ENCODE measurements around the gene SLC8A2.

SLC8A2 gene

DNA sequence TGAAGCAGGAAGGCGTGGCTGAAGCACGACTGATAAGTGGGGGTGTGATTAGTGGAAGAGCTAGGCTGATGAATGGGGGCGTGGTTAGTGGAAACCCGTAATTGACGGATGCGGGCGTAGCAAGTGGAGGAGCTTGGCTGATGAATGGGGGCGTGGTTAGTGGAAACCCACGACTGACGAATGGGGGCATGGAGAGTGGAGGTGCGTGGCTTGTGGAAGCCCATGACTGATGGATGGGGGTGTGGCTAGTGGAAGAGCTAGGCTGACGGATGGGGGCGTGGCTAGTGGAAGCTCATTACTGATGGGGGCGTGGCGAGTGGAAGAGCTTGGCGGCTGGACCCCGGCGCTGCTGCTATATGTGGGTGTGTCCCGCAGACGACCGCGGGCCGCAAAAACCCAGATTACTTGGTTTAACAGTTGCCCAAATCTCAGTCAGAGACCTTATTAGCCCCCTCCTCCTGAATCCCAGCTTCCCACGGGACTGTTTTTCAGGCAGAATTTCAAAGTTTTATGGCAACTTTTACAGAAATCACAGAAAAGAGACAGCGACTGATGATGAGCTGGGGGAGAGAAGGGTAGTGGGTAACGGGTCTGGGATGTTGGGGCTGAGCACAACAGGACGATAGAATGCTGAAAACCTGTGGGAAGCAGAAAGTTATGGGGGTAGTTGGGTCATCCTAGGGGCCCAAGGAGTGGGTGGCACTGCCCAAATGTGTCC lies 43.4 kb downstream of the SLC8A2 start:
- no peak overlapping the region for H3K4me3 Mint-ChIP-seq
- H3K27ac Mint-ChIP-seq = peak overlapping the region; percentile 27
- H3K36me3 Mint-ChIP-seq (ENCODE audit: low read depth) = no peaks in the 10 kb centered on the region
- H3K4me1 Mint-ChIP-seq (ENCODE audit: low read depth) = peaks cover 12% of the 10 kb centered on the region
- H3K27me3 Mint-ChIP-seq (ENCODE audit: low read depth) = peaks cover 33% of the 10 kb centered on the region
- DNase-seq (ENCODE audit: low spot score) = peak; percentile 82
- no peaks in the 10 kb centered on the region for H3K9me3 Mint-ChIP-seq

DNA sequence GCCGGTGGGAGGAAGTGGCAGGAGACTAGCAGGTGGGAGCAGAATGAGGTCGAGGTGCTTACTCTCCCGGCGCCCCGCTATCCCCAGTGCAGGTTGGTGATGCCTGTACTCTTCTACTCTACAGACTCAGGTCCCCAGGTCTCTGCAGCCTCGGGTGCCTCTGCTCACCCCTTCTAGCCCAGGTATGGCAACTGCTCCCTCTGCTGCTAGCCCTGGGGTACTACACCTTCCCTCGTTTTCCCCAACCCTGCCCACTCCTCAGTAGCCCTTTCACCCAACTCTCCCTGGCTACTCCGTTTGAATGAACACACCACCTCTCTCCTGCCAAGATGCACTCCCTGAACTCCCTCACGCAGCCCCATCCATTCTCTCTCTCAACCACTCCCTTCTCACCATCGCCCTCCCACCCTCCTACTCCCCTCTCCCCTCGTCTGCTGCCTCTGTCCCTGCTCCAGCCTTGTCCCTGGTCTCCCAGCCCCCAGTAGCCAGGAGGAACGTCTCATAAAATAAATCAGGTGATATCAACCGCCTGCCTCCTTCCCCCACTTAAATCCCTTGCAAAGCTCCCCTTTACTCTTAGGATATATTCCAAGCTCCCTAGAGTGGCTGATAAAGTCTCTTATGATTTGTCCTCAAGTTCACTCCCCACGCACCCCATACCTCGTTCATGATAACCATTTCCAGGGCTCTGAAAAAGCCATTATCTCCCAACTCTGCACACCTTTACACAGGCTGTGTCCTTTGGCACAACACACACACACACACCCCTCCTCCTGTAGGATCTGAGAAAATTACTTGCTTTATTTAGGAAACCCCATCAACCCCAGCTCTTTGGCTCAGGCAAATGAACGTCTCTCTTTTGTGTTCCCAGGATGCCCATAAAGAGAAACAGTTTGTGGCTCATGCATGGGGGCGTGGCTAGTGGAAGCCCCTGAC lies 44.2 kb downstream of the SLC8A2 start:
- Mint-ChIP-seq H3K27me3 (ENCODE audit: low read depth) (peaks cover 41% of the 10 kb centered on the region), H3K4me1 (ENCODE audit: low read depth) (peaks cover 8% of the 10 kb centered on the region), H3K4me3 (no peak overlapping the region), H3K36me3 (ENCODE audit: low read depth) (no peaks in the 10 kb centered on the region), H3K9me3 (no peaks in the 10 kb centered on the region), H3K27ac (peak overlapping the region; percentile 32)
- DNase-seq (ENCODE audit: low spot score) = peak; percentile 56

DNA sequence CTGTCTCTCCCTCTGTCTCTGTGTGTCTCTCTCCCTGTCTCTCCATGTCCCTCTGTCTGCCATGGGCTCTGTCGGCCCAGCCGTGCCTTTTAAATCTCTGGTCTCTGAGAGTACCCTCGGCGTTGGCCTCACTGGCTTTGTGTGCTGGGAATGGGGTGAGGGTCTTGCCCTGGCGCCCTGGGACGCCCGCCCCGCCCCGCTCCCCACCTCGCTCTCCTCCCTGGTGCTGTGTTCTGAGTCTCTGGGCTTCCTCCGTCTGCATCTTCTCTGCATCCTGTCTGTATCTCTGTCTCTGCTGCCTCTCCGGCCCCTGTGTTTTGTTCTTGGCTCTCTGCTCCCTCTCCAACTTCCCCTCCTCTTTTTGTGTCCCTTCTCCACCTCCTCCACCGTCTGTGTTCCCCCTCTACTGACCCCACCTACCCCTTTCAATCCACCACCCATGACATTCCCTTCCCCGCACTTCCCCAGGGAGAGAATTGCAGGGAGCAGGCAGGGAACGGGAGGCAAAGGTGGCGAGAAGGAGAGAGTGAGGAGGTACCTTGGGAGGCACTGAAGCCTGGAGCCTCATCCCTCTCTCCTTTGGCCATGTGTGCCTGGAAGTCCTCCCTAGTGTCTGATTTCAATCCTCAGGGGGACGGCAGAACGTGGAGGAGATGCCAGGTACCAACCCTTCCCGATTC lies 48.4 kb downstream of the SLC8A2 start:
- peaks cover 6% of the 10 kb centered on the region for H3K4me1 Mint-ChIP-seq (ENCODE audit: low read depth)
- no peaks in the 10 kb centered on the region for H3K36me3 Mint-ChIP-seq (ENCODE audit: low read depth)
- no peak overlapping the region for H3K27ac Mint-ChIP-seq
- H3K9me3 Mint-ChIP-seq = no peaks in the 10 kb centered on the region
- H3K4me3 Mint-ChIP-seq = no peak overlapping the region
- DNase-seq (ENCODE audit: low spot score) = no peak
- H3K27me3 Mint-ChIP-seq (ENCODE audit: low read depth) = peaks cover 65% of the 10 kb centered on the region

DNA sequence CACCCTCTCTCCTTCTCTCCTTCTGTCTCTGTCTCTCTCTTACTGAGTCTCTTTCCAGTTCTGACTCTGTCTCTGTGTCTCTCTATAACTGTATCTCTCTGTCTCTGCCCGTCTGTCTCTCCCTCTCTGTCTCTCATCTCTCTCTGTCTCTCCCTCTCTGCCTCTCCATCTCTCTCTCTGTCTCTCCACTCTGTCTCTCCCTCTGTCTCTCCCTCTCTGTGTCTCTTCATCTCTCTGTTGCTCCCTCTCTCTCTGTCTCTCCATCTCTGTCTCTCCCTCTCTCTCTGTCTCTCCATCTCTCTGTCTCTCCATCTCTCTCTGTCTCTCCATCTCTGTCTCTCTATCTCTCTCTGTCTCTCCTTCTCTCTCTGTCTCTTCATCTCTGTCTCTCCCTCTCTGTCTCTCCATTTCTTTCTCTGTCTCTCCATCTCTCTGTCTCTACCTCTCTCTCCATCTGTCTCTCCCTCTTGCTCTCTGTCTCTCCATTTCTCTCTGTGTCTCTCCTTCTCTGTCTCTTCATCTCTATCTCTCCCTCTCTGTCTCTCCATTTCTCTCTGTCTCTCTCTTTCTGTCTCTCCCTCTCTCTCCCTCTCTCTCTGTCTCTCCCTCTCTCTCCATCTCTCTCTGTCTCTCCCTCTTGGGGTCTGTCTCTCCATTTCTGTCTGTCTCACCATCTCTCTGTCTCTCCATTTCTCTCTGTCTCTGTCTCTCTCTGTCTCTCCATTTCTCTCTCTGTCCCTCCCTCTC lies 49.1 kb downstream of the SLC8A2 start:
- Mint-ChIP-seq H3K27ac (no peak overlapping the region), H3K9me3 (no peaks in the 10 kb centered on the region), H3K4me3 (no peak overlapping the region), H3K4me1 (ENCODE audit: low read depth) (peaks cover 11% of the 10 kb centered on the region), H3K27me3 (ENCODE audit: low read depth) (peaks cover 72% of the 10 kb centered on the region), H3K36me3 (ENCODE audit: low read depth) (no peaks in the 10 kb centered on the region)
- DNase-seq (ENCODE audit: low spot score) = no peak

DNA sequence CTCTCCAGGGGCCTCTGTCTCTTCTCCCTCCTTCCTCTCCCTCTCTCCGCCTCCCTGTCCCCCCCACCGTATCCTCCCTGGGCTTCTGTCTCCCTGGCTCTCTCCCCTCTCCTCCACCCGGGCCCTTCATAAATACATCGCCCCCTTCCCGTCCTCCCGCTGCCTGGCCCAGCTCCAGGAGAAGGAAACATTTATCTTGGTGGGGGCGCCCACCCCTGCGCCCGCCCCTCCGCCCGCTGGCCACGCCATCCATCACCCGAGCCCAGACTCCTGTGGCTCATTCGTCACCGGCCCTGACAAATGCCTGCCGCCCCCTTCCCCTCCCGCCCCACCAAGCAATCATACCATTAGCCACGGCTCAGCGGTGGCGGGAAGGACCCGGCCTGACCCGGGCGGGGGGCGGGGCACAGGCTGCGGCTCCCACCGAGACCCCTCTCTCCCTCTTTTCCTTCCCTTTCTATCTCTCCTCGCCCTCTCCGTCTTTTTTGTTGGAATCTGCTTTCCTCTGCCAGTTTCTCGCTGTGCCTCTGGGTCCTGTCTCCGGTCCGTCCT lies 49.8 kb downstream of the SLC8A2 start:
- H3K9me3 Mint-ChIP-seq = no peaks in the 10 kb centered on the region
- peaks cover 13% of the 10 kb centered on the region for H3K4me1 Mint-ChIP-seq (ENCODE audit: low read depth)
- no peak overlapping the region for H3K27ac Mint-ChIP-seq
- H3K4me3 Mint-ChIP-seq = no peak overlapping the region
- no peaks in the 10 kb centered on the region for H3K36me3 Mint-ChIP-seq (ENCODE audit: low read depth)
- DNase-seq (ENCODE audit: low spot score) = no peak
- peaks cover 79% of the 10 kb centered on the region for H3K27me3 Mint-ChIP-seq (ENCODE audit: low read depth)

DNA sequence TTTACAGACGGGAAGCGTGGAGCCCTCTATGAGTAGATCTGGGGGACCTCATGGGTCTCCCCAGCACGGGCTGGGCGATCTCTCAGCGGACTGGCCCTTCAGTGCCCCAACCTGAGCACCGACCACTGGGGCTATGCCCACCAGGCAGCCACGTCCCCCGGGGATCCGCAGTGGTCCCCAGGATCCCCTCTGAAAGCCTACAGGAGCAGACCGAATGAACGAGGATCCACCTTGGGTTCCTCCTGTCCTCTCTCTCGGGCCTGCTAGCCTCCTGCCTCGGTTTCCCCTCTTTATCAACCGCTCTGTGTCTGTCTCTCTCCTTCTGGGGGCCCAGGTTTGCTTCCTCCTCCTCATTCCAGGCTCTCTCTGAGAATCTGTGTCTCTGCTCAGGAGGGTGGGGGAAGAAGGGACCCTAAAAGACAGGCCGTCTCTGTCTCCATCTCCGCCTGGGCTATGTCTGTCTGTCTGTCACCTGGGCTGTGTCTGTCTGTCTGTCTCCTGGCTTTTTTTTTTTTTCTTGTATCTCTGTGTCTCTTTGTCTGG lies 50.4 kb downstream of the SLC8A2 start:
- Mint-ChIP-seq H3K4me3 (no peak overlapping the region), H3K4me1 (ENCODE audit: low read depth) (peaks cover 16% of the 10 kb centered on the region), H3K36me3 (ENCODE audit: low read depth) (no peaks in the 10 kb centered on the region), H3K27ac (no peak overlapping the region), H3K9me3 (no peaks in the 10 kb centered on the region), H3K27me3 (ENCODE audit: low read depth) (peaks cover 80% of the 10 kb centered on the region)
- no peak for DNase-seq (ENCODE audit: low spot score)

DNA sequence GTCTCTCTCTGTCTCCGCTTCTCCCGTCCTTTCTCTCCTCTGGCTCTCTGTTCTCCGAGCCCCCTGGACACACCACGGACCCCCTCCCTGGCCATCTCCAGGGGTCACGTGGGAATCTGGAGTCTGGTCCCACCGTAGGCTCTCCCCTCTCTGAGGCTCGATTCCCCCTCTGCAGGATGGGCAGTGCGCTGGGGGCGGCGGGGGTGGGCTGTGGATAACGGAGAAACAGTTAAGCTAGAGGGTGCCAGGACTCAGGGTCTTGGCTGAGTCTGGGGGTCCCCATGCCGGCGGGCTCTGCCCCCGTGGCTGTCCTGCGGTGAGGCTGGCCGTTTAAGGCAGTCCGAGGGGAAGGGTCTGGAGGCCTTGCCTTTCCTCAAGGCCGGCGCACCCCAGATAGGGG lies 51.9 kb downstream of the SLC8A2 start:
- Mint-ChIP-seq H3K4me1 (ENCODE audit: low read depth) (peaks cover 16% of the 10 kb centered on the region), H3K4me3 (no peak overlapping the region), H3K27me3 (ENCODE audit: low read depth) (peaks cover 82% of the 10 kb centered on the region), H3K36me3 (ENCODE audit: low read depth) (no peaks in the 10 kb centered on the region), H3K9me3 (no peaks in the 10 kb centered on the region), H3K27ac (no peak overlapping the region)
- DNase-seq (ENCODE audit: low spot score) = no peak

DNA sequence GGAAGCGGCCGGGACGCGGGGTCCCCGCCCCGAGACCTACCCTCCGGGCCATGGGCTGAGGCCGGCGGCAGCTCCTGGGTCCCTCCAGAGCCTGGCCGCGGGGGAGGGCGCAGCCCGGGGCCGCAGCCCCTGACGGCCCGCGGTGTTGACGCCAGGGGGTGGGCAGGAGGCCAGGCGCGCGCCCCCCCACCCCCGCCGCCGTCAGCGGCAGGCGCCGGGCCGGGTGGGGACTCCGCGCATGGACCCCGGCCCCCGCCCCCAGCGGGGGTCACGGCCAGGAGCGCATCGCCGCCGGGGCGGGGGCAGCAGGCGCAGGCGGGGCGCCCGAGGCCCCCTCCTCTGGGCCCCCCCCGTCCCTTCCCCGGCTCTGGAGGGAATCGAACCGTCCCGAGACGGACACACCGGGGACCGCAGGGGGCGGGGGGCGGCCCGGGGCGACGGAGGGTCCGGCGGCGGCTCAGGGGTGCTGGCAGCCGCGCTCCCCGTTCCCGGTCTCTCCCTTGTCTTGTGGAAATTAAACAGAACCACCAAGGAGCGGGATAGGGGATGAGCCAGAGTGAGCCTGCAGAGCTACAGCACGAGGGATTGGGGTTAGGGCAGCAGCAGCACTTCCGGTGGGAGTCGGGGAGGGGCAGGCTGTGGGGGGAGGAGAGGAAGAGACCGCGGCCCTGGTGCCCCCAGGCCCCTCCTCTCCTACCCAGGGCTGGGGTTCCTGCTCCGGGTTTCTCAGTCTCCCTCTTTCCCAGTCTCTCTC lies 52.5 kb downstream of the SLC8A2 start, which contains the start of gene MEIS3:
Gene MEIS3, minus strand, starts transcription at position 498 of the 754 bp plus-strand sequence. Its CDS starts 446 bp downstream, at position 52.
- Mint-ChIP-seq H3K27me3 (ENCODE audit: low read depth) (peaks cover 79% of the 10 kb centered on the region), H3K4me1 (ENCODE audit: low read depth) (peaks cover 16% of the 10 kb centered on the region), H3K9me3 (no peaks in the 10 kb centered on the region), H3K4me3 (peak within 1 kb of the TSS; percentile 30), H3K27ac (no peak within 1 kb of the TSS), H3K36me3 (ENCODE audit: low read depth) (no peaks in the 10 kb centered on the region)
- no peak for DNase-seq (ENCODE audit: low spot score)

DNA sequence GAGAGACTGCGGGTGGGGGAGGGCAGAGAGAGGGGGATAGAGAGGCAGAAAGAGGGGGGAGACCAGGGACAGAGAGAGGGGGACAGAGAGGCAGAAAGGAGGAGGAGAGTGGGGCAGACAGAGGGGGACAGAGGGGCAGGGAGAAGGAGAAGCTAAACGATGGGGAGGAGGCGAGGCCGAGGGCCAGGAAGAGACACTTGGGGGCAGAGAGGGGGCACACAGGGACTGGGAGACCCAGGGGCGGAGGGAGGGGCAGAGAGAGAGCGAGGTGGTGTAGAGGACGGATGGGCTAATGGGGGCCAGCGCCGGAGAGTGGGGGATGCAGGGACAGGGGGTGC lies 53.0 kb downstream of the SLC8A2 start:
- Mint-ChIP-seq H3K27ac (no peak overlapping the region), H3K9me3 (no peaks in the 10 kb centered on the region), H3K27me3 (ENCODE audit: low read depth) (peaks cover 79% of the 10 kb centered on the region), H3K4me1 (ENCODE audit: low read depth) (peaks cover 16% of the 10 kb centered on the region), H3K36me3 (ENCODE audit: low read depth) (no peaks in the 10 kb centered on the region), H3K4me3 (no peak overlapping the region)
- DNase-seq (ENCODE audit: low spot score) = no peak

DNA sequence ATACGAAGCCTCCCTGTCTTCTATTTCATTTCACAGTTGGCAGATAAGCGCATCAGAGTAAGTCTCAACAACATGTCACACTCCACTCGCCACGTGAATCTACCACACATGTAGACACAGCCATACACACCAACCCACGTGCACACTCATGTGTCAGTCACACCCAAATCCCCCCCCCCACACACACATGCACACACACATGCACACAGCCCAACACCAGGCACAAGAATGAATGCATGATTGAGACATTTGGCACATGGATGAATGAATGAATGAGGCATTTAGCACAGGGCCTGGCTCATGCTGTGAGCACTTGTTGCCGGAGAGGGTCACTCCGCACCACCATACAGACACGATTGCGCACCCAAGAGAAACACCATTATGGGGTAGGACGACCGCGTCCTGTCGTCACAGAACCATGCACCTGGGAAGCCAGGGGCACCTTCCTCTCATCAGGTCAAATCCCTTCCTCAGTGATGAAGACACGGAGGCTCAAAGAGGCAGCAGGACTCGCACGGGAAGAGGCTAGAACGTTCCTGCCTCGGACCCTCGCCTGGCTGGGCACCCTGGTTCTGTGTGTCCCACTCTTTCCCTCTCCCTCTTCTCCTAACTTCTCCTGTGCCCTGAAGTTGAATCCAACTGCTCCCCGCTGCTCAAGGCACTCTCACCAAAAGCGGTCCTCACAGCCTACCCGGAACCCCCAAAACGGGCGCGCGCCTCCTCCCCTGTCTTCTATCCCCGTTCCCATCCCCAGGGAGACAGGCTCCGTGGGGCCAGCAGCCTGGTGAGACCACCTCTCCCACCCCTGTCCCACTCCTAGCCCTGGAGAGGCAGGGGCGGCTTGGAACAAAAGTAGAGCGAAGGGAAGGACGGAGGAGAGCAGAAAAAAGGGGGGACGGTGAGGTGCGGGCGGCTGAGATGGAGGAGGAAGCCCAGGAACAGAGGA lies 53.7 kb downstream of the SLC8A2 start:
- H3K36me3 Mint-ChIP-seq (ENCODE audit: low read depth) = no peaks in the 10 kb centered on the region
- no peak for DNase-seq (ENCODE audit: low spot score)
- peaks cover 16% of the 10 kb centered on the region for H3K4me1 Mint-ChIP-seq (ENCODE audit: low read depth)
- H3K27me3 Mint-ChIP-seq (ENCODE audit: low read depth) = peaks cover 75% of the 10 kb centered on the region
- H3K9me3 Mint-ChIP-seq = no peaks in the 10 kb centered on the region
- H3K4me3 Mint-ChIP-seq = peak overlapping the region; percentile 37
- no peak overlapping the region for H3K27ac Mint-ChIP-seq

DNA sequence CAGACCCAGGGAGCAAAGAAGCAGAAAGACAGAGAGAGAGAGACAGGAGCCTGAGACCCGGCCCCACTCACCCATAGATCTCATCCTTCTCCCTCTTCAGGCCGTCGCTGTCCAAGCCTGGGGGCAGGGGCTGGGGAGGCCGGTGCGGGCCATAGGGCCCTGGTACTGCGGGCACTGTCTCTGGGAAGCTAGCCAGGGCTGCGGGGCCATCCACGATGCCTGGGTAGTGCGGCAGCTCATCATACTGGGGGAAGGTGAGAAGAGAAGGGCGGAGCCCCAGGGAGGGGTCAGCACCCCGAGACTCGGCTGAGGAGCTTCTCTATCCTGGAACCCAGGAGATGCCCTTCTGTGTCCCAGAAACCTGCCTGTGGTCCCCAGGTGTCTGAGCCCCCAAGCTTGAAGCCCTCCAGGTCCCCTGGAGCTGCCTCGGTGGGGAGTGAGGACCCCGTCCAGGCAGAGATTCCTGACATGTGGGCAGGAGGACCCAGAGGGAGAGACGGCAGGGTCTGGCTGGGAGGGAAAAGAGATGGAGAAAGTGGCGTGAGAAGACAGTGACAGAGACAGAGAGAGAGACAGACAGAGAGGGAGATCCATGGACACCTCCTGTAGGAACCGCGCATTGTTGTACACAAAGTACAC lies 54.5 kb downstream of the SLC8A2 start:
- peaks cover 11% of the 10 kb centered on the region for H3K4me1 Mint-ChIP-seq (ENCODE audit: low read depth)
- DNase-seq (ENCODE audit: low spot score) = no peak
- H3K27me3 Mint-ChIP-seq (ENCODE audit: low read depth) = peaks cover 68% of the 10 kb centered on the region
- no peak overlapping the region for H3K27ac Mint-ChIP-seq
- H3K36me3 Mint-ChIP-seq (ENCODE audit: low read depth) = no peaks in the 10 kb centered on the region
- no peaks in the 10 kb centered on the region for H3K9me3 Mint-ChIP-seq
- H3K4me3 Mint-ChIP-seq = peak overlapping the region; percentile 37

All from T-helper 2 cell treated with Interferon-gamma antibody and Interleukin-4, amounts not matched to agents 5 μg/mL and 100 μg/mL, for 36 hours (primary cell).